HepG2 (cell line): ENCODE measurements around the gene ULK3. TPM values are rescaled to one million over a fixed set of nuclear protein-coding genes. Genes with fewer than 3 reads are reported as not detected.
A peak's percentile ranks its signal among the peaks of the same experiment; 100 is the strongest.

Experiments
- ATF2 ChIP-seq: sonication (generic); formaldehyde crosslinking; IDR thresholded peaks from 2 replicates; pipeline ENCODE4 v1.4.0; 2020; ENCODE audit warnings: missing genetic modification reagents
- CC2D1A ChIP-seq: sonication (generic); formaldehyde crosslinking; IDR thresholded peaks from 2 replicates; pipeline ENCODE4 v1.8.1; 2023; ENCODE audit warnings: mild to moderate bottlenecking, missing genetic modification reagents
- ELF4 ChIP-seq: sonication (generic); formaldehyde crosslinking; IDR thresholded peaks from 2 replicates; pipeline ENCODE4 v1.5.0; 2020; ENCODE audit warnings: missing genetic modification reagents, mild to moderate bottlenecking, moderate library complexity, borderline replicate concordance
- HINFP ChIP-seq: sonication (generic); formaldehyde crosslinking; IDR thresholded peaks from 2 replicates; pipeline ENCODE4 v1.4.0; 2020; ENCODE audit warnings: low read depth, mild to moderate bottlenecking, missing genetic modification reagents
- HOXA3 ChIP-seq: sonication (generic); formaldehyde crosslinking; IDR thresholded peaks from 2 replicates; pipeline ENCODE4 v1.5.0; 2020; ENCODE audit warnings: missing genetic modification reagents
- HOXA9 ChIP-seq: sonication (generic); formaldehyde crosslinking; IDR thresholded peaks from 2 replicates; pipeline ENCODE4 v1.8.1; 2022; ENCODE audit warnings: missing genetic modification reagents, mild to moderate bottlenecking, moderate library complexity, borderline replicate concordance
- NFATC3 ChIP-seq: sonication (generic); formaldehyde crosslinking; IDR thresholded peaks from 2 replicates; pipeline ENCODE4 v1.5.1; 2020; ENCODE audit warnings: mild to moderate bottlenecking, missing genetic modification reagents
- NRL ChIP-seq: sonication (generic); formaldehyde crosslinking; IDR thresholded peaks from 2 replicates; pipeline ENCODE4 v1.5.0; 2020; ENCODE audit warnings: missing genetic modification reagents, mild to moderate bottlenecking, moderate library complexity, borderline replicate concordance
- POLR2AphosphoS2 ChIP-seq: IDR thresholded peaks from 2 replicates; pipeline ENCODE4 v1.6.1; 2011; ENCODE audit warnings: low read depth, low read length, improper control_type of control experiment
- SIN3B ChIP-seq: fragments of 150-350 bp; IDR thresholded peaks from 2 replicates; pipeline ENCODE4 v1.6.1; 2014; ENCODE audit warnings: low read length
- SNAPC2 ChIP-seq: sonication (generic); formaldehyde crosslinking; IDR thresholded peaks from 2 replicates; pipeline ENCODE4 v1.8.1; 2022; ENCODE audit warnings: mild to moderate bottlenecking, missing genetic modification reagents
- SP4 ChIP-seq: sonication (generic); formaldehyde crosslinking; IDR thresholded peaks from 2 replicates; pipeline ENCODE4 v1.8.1; 2023; ENCODE audit warnings: mild to moderate bottlenecking, missing genetic modification reagents
- TAF15 ChIP-seq: fragments of 200-400 bp; formaldehyde crosslinking; IDR thresholded peaks from one replicate; pipeline ENCODE4 v1.6.1; 2018; ENCODE audit warnings: mild to moderate bottlenecking, low read depth, low read length; ENCODE audit not compliant: poor library complexity, severe bottlenecking
- TCF7L2 ChIP-seq: IDR thresholded peaks from 2 replicates; pipeline ENCODE4 v1.6.1; 2011; ENCODE audit warnings: mild to moderate bottlenecking, low read depth, low read length, moderate library complexity
- TOE1 ChIP-seq: sonication (generic); formaldehyde crosslinking; IDR thresholded peaks from 2 replicates; pipeline ENCODE4 v1.4.0; 2020; ENCODE audit warnings: mild to moderate bottlenecking, missing genetic modification reagents
- ZBTB44 ChIP-seq: sonication (generic); formaldehyde crosslinking; IDR thresholded peaks from 2 replicates; pipeline ENCODE4 v1.4.0; 2020; ENCODE audit warnings: missing genetic modification reagents
- ZNF275 ChIP-seq: sonication (generic); formaldehyde crosslinking; IDR thresholded peaks from 2 replicates; pipeline ENCODE4 v1.8.0; 2022; ENCODE audit warnings: missing genetic modification reagents, mild to moderate bottlenecking, inconsistent platforms, borderline replicate concordance
- ZNF292 ChIP-seq: sonication (generic); formaldehyde crosslinking; IDR thresholded peaks from 2 replicates; pipeline ENCODE4 v1.8.1; 2022; ENCODE audit warnings: mild to moderate bottlenecking, low read depth, missing genetic modification reagents, borderline replicate concordance
- ZNF34 ChIP-seq: sonication (generic); formaldehyde crosslinking; IDR thresholded peaks from 2 replicates; pipeline ENCODE4 v1.4.0; 2020; ENCODE audit warnings: mild to moderate bottlenecking, missing genetic modification reagents, borderline replicate concordance
- ZNF431 ChIP-seq: sonication (generic); formaldehyde crosslinking; IDR thresholded peaks from 2 replicates; pipeline ENCODE4 v1.9.0; 2022; ENCODE audit warnings: missing genetic modification reagents, low read depth, mild to moderate bottlenecking, borderline replicate concordance
- ZNF547 ChIP-seq: sonication (generic); formaldehyde crosslinking; IDR thresholded peaks from 2 replicates; pipeline ENCODE4 v1.5.1; 2020; ENCODE audit warnings: mild to moderate bottlenecking, missing genetic modification reagents
- ZNF841 ChIP-seq: sonication (generic); formaldehyde crosslinking; IDR thresholded peaks from 2 replicates; pipeline ENCODE4 v1.8.1; 2023; ENCODE audit warnings: missing genetic modification reagents, borderline replicate concordance
- polyA plus RNA-seq, 8 experiments: library from polyadenylated mRNA; depleted of rRNA in 3 of 8; stranded (reverse) in 7 of 8; unstranded in 1 of 8; fragments of >200 nt; fragmentation: Illumina TruSeq in 4 of 8; extraction: Trizol in 4 of 8; gene quantifications; 2 replicates each; pipeline versions ENCODE4 v1.2.1 to v1.2.3, GENCODE V29; 2011 to 2016; ENCODE audit warnings: low read depth in 4 of 8, missing spikeins in 1 of 8, mixed read lengths in 1 of 8; ENCODE audit not compliant: insufficient read depth in 1 of 8
- total RNA-seq, 5 experiments: library from RNA; depleted of rRNA; stranded (reverse); fragments of >200 nt; fragmentation: Illumina TruSeq; extraction: Trizol; gene quantifications; 2 replicates each; pipeline ENCODE4 v1.2.3, GENCODE V29; 2016; ENCODE audit warnings: low read depth in 1 of 5

Gene ULK3
- total and polyA plus RNA-seq, 2 of the 13 experiments (the other 11 are each of a cell fraction or from before 2014, with no cell fraction given) = 15.2 to 23.7 TPM

GRCh38 chr15:74842581-74843444, at the start of gene ULK3 (continued):
- TF ChIP-seq HINFP (CRISPR knock-in tag) (no peak), ZNF841 (CRISPR knock-in tag) (no peak), ZNF34 (peak; percentile 96), ZNF431 (CRISPR knock-in tag) (peak; percentile 55; the same call in 1 of the 2 replicates), HOXA3 (CRISPR knock-in tag) (no peak), NFATC3 (CRISPR knock-in tag) (no peak), TOE1 (no peak), TAF15 (no peak), TCF7L2 (no peak), SNAPC2 (CRISPR knock-in tag) (0 out of 2 replicates have a peak, but pooled peaks have one; percentile 37), HOXA9 (CRISPR knock-in tag) (peak; percentile 16; the same call in 1 of the 2 replicates), SIN3B (no peak), NRL (CRISPR knock-in tag) (0 out of 2 replicates have a peak, but pooled peaks have one; percentile 17), ATF2 (CRISPR knock-in tag) (no peak), ZNF547 (CRISPR knock-in tag) (peak; percentile 50; the same call in 1 of the 2 replicates), SP4 (CRISPR knock-in tag) (peak; percentile 68; the same call in 1 of the 2 replicates), ZBTB44 (CRISPR knock-in tag) (no peak), ELF4 (no peak), ZNF292 (CRISPR knock-in tag) (no peak), ZNF275 (CRISPR knock-in tag) (no peak; the same call in 1 of the 2 replicates), POLR2AphosphoS2 (no peak), CC2D1A (no peak)
